Activated T-helper 9 cell treated with anti-CD3 and anti-CD28 coated beads, Interleukin-2, amount 50 U/mL, for 16 hours (primary cell): ENCODE data around the gene RASAL2.

ENCODE experiments used
- DNase-seq: peaks from one replicate; pipeline ENCODE4 v3.0.0-alpha.2; 2020; ENCODE audit warnings: low read depth

The RASAL2 gene

DNA sequence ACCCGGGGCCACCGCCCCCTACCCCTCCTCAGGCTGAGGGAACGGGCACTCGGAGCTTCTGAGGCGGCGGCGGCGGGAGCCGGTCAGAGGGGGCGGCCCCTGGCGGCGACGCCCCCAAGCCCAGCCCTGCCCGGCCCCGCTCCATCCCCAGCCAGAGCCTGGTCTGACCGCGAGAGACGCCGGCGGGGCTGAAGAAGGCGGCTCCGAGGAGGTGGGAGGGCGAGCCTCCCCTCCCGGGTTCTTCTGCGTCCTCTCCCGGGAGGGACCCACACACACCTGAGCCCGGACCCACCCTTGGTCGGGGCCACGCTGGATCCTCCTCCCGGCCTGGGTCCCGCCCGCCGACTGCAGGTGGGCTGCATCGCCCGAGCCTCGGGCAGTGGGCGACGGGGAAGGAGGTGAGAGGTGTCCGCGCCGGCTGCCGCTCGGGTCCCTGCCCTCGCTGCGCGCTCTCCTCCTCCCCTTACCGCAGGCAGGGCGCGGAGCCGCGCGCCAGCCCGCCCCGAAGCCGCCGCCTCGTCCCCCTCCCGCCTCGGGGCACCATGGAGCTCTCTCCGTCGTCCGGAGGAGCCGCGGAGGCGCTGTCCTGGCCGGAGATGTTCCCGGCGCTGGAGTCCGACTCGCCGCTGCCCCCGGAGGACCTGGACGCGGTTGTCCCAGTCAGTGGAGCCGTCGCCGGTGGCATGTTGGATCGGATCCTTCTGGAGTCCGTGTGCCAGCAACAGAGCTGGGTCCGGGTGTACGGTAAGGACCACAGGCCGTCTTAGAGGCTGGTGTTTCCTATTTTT, at the start of gene RASAL2:
Gene RASAL2 (plus strand): TSS at position 154 of the 788 bp plus-strand sequence. CDS start 389 bp downstream, at position 543.
- DNase-seq: no peak

DNA sequence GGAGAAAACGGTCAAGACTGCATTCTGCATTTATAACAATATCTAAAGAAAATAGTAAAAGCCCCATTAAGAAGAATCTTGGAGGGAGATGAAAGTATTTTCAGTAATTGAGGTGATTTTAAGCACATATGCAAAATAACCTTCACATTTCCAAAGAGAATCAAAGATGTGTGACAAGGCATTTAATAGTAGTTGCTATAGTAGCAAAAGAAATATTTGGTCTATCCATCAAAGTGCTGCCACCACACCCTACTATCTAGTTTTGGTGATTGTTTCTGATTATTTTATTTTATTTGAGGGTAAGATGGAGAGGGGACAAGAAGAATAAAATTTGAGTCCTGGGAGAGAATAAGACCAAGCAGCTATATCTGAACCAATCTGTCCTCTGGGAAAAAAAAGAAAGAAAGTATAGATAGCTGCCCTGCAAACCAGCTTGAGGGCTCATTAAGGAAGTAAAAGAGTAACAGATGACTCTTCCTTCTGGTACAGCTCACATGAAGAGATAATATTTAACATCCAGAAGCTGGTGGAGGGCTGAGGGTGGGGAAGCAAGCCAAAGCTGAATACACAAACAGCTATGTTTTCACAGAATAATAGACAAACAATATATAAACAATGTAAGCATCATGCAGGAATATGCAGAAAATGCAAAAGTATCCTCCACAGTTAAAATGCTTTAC, 47.2 kb upstream of the RASAL2 start:
- DNase-seq: no peak

DNA sequence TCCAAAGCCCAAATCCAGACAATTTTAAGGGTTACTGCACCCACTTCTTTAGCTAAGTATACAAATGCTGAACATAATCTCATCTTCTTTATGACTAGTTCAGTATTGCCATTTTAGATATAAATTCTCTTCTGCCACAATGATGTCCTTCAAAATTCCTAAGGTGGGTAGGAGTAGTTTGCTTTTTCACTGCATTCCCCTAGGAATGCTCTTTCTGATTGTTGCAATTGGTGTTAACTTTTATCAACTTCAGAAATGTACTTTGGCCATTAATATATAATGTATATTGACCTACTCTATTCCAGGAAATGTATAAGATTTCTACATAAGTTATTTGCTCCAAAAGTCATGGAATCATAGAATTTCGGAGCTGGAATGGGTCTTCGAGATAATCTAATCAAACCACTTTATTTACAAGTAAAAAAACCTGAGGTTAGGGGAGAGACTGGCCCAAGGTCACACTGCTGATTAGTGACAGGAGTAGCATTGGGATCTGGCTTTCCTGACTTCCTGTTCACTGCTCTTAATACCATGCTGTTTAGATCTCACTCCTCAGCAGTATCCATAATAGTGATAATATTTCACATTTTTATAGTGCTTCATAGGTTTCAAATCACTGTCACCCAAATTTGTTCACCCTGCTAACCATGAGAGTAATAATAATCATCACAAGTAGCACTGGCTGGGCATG, 46.4 kb upstream of the RASAL2 start:
- DNase-seq: no peak

DNA sequence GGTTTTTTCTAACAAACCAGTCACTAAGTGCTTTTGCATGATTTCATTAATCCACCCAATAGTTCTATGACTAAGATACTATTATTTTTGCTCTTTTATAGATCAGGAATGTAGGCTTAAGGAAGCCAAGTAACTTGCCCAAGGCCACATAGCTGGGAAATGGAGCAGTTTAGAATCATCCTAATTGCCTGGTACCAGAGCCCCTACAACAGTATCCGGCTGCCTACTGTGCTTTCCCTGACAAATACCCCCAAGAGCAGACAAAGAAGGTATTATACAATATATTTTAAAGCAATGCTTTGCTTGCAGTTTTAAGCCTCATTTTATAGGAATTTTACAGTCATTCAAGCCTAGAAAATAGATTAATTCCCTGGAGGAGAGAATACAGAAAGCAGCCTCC, 45.5 kb upstream of the RASAL2 start:
- DNase-seq: no peak

DNA sequence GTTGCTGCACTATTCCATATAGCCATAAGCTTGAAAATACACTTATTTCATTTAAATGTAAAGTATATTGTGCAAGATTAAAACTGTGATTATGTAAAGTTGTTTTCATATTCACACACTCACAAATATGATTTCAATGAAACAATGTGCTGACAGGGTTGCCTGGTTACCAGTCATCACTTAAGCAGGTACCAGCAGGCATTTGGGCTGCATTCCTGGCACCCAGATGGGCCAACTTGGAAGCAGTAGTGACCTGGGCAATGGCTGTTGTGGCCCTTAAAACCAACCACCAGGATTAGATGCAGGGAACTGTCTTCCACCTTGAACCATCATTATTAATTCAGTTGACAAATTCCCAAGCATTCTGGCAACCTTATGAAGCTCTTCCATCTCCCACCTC, 45.0 kb upstream of the RASAL2 start:
- no peak for DNase-seq

DNA sequence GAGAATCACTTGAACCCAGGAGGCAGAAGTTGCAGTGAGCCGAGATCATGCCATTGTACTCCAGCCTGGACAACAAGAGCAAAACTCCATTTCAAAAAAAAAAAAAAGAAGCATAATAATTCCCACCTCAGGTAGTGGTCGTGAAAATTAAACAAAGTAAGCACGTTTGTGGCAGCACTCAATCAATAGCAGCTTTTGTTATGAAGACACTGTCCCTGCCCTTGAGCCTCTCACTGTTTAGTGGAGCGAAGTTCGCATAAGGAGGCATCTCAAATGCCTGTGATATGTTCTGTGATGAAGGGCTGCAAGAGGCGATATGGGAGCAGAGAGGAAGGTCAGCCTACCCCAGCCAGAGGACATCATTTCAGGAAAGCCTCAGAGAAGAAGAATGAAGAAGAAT, 43.8 kb upstream of the RASAL2 start:
- DNase-seq: no peak

DNA sequence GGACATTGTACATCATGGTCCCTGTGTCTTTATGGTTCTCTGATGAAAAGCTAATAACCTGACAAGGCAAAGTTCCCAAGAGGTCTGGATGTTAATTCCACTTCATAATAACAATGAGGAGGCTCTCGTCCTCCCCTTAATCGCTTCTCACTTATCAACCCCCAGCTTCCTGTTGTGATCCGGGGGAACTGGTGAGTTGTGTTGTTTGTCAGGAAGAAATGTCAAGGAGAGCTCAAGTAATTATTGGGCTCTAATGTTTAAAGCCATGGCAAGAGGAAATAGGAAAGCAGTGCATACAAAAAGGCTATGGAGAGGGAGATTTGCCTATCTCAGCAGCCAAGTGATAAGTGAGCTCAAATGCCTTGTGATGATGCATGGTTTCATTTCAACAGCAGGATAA, 42.8 kb upstream of the RASAL2 start:
- no peak for DNase-seq

DNA sequence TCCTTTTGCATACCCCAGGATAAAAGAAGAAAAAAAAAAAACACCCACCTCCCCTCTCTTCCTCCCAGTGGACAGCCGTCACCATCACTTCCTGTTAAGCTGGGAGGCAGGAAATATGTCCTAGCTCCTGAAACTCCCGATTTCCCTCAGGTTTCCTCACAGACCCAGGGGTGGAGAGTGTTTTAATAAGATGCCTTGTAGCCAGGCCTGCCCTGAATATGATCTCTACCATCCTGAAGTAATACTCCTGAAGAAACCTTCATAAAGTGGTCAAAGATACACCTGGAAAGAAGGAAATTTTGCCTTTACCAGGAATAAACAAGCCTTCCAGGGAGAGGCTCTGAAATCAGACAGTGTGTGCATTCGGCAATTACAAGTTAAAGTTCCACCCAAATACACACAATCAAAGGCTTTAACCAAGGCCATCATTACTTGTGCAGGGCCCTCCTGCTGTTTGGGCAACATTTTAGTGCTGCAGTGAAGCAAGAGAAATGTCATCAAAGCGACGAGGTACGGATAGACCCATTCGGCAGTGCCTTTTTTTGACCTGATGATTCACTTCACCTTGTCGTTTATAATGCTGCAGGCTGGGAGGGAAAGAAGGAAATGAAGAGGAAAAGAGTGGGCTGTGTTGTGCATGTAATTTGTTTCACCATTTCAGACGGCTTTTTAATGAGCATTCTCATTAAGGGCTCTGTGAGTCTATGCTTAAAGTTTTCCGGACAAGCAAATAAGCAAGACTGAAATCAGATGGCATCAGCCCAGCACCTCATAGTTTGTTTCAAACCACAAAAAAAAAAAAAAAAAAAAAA, 41.0 kb upstream of the RASAL2 start:
- DNase-seq: no peak

DNA sequence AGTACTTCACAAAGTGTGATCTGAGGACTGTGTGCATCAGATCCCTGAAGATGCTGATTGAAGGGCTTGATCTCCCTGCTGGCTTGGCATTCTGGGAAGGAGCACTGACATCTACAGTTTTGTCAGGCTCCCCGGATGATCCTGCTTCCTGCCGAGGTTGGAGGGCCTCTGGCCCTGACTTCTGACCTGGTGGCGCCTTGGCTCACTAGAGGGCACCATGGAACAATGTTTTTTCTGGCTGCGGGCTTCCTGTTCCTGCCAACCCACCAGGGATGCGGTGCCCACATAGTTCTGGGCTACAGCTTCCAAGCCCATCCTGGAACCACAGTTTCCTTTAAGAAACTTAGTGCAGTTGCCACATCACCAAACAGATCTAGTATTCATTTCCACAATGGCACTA, 38.8 kb upstream of the RASAL2 start:
- no peak for DNase-seq

DNA sequence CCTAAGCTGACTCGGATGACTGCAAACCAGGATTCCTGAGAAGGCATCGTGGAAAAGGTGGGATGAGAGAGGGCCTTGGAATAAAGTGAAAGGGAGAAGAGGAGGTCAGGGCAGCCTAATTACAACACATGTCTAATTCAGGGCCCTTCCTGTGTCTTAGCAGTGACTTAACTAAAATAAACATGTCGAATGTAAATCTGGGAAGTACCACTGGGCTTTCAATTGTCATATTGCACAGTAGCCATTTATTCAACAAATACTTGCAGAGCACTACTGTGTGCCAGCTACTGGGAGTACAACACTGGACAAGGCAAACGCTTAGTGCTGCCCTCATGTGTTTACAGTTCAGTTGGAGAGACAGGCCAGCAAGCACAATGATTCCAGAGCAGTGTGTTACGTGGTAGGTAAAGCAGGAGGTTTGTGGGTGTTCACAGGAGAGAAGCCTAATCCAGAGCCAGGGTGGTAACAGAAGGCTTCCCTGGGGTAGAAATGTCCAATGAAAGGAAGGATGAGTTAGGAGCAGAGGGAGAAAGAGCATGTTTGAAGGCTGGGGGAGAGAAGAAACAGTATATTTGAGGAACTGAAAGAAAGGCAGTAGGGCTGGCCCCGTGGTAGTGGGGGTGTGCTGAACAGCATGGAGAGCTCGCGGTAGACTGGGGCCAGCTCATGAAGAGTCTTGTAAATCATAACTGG, 38.0 kb upstream of the RASAL2 start:
- DNase-seq: no peak

DNA sequence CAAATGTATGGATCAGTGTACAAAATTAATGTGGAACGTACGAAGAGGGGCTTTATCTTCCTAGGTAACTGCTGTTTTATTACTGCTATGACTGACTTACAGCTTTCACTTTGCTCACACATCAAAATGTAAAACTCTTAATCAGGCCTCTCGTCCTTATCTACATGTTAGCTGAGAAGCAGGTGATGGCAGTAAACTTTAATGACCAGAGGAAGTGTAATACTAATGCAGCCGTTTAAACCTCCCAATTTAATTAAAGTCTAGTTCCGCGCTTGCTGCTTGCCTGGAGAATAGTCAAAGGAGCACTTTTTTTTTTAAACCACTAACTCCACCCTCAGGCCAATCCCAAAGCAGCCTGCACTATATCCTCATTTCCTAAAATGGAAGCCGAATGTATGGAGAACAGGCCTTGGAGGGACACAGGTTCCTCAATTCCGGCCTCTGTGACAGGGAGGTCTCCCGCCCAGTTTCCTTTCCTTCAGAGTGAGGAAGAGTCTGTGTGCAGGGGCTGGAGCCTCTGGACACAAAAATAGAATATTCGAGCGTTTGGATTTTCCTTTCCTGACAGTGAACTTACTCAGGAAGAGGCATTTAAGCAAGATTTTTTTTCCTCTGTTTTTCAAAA, 36.7 kb upstream of the RASAL2 start:
- no peak for DNase-seq

DNA sequence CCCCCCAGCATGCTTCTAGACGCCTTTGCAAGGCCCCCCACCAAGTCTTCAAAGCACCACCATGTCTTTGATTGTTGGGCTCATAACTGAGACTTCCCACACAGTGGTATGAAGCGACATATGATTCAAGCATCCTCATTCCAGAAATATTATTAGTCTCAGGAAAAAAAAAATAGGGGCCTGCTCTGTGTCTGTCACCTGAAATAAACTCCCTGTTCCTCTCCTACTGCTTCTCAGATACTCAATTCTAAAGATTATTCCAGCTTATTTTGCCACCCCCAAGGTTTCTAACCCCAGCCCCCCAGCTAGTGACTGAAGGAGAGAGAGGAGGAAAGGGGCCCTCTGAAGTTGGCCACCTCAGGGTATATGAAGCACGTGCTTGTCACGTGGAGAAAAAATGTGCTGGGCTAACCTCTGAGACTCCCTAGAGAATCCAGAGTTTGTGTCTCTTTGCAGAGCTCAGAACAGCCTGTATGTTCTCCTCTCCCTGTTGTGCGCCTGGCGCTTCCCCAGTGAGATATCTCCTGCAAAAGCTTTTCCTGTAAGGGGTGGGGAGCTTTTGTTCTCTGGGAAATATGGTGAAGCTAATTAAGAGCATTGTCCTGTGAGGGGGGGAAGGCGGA, 35.9 kb upstream of the RASAL2 start:
- no peak for DNase-seq

DNA sequence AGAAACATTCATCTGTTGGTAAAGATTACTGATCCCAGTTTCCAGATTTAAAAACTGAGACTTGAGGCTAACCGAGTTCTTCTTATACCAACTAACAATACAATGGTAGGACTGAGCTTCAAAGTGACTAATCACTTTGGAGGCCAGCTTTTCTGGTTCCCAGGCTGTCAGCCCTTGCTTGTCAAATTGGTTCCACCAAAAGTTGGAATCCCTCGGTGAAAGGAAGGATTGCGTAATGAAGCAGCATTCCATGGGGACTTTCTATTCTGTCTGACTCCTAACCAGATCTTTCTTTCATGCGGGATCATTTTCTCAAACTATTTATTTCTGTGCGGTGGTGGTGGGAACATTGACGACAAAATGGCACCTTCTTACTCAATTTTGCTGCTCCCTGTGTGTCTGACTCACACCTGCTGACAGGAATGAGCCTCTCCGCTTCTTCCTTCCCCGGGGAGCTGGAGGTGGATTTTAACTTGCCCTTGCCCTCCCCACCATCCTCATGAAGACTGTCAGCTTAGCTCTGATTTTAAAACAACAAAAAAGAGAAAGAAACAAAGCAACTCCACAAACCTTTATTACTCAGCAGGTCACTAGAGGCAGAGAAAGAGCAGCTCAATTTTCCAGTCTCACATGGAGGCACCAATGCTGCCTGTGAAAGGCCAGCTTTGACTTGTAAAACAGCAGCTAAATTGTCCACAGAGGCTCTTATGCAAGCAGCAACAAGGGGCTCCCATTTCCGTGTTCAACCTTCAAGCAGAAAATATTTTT, 32.9 kb upstream of the RASAL2 start:
- DNase-seq: no peak

DNA sequence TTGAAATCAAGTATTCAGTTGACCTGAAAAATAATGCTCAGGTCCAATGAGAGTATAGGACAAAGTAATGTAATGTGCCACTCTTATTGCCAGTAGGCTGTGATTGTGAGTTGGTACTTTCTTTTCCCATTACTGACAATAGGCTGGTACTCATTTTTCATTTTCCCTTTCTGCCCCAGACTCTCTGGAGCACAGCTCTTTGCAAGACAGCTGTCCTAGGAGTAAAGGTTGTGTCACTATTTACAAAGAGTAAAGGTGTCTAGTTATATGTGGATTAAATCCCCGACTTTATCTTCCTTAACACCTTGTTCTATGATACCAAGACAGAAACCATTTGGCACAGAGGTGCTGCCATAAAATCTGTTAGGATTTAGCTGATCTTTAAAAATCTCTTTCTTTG, 32.3 kb upstream of the RASAL2 start:
- DNase-seq: no peak

DNA sequence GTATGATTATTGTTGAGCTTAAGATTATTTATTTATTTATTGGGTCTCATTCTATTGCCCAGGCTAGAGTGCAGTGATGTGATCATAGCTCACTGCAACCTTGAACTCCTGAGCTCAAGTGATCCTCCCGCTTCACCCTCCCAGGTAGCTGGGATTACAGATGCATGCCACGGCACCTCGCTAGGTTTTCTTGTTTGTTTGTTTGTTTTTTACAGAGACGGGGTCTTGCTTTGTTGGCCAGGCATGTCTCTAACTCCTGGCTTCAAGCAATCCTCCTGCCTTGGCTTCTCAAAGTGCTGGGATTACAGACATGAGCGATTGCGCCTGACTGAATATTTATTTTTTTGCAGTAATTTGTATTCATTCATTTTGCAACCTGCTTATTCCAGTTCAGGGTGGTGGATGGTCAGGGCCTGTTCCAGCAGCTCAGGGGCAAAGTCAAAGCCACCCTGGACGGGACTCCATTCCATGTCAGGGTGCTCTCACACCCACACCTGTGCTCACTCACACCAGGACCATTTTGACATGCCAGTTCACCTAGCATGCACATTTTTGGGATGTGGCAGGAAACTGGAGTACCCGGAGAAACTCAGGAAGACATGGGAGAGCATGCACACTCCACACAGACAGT, 29.6 kb upstream of the RASAL2 start:
- DNase-seq: no peak

DNA sequence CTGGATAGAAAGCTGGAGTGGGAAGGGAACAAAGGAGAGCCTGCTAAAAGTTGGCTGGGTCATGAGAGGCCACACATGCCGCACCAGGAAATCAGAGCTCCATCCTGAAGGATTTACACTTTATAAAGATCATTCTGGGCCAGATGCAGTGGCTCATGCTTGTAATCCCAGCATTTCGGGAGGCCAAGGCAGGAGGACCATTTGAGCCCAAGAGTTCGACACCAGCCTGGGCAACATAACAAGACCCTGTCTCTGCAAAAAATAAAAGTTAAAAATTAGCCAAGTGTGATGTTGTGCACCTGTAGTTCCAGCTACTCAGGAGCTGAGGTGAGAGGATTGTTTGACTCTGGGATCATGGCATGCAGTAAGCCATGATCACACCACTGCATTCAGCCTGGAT, 28.7 kb upstream of the RASAL2 start:
- DNase-seq: no peak

DNA sequence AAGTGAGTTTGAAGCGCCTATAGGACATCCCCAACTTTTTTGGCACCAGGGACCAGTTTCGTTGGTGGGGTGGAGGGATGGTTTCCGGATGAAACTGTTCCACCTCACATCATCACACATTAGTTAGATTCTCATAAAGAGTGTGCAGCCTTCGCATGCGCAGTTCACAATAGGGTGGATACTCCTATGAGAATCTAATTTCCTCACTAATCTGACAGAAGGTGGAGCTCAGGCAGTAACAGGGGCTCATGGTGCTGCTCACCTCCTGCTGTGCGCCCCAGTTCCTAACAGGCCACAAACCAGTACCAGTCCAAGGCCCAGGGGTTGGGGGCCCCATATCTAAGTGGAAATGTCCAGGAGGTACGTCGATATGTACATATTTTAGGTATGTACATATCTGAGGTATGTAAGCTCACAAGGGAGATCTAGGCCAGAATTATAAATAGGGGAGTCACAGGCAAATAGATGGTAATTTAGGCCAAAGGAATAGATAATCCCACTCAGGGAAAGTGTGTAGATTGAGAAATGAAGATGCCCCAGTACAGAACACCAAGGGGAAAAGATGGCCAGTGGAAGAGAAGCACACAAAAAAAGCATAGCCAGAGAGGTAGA, 27.5 kb upstream of the RASAL2 start:
- no peak for DNase-seq

DNA sequence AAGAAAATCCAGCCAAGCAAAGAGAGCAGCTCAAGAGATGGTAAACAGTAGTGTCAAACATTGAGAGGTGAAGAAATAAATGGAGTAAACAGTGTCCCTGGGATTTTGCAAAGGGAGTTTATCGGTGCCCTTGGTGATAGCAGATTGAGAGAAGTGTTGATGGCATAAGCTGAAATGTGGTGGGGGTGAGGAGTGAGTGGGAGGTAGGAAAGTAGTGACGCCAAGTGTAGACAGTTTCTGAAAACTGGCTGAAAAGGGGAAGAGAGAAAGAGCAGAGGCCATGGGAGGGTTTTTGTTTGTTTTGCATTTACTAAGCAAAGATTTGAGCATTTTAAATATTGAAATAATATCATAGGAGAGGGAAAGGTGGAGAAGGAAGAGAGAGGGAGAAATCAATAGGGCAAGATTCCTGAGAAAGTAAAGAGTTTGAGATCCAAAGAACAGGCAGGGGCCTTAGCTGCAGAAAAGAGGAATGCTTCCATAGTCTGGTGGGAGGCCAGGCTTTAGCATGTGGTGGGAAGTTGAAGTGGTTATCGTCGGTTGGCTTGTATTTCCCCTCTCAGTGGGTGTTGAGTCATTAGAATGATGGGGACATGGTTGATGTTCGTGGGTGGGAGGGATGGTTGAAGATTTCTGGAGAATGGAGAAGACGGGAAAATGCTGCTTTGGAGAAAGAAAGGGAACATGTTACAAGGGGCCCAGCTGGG, 26.8 kb upstream of the RASAL2 start:
- DNase-seq: no peak
